Adrenal gland (tissue), 5 donors: Measurements from ENCODE around the gene PRKAB2.

ENCODE experiments used
- POLR2A ChIP-seq, 2 donors: fragments of 450-650 bp; IDR thresholded peaks; one replicate each; pipeline ENCODE4 v1.6.1; 2017; ENCODE audit warnings: antibody characterized with exemption in 2 of 2, mild to moderate bottlenecking in 2 of 2, moderate library complexity in 1 of 2
- TF ChIP-seq, protein P1 (sequence below), 6 experiments: fragments of 450-650 bp in 4 of 6; fragments of 200-600 bp in 2 of 6; sonication (generic) in 1 of 6; IDR thresholded peaks; 1 replicate in 5 of 6; 2 replicates in 1 of 6; pipeline versions ENCODE4 v1.5.1 to v1.8.0; 2016 to 2021; ENCODE audit warnings: antibody characterized with exemption in 6 of 6, mild to moderate bottlenecking in 2 of 6, moderate library complexity in 1 of 6
- donor health status: DM: no; HTN: no; CAD: no.

DNA sequence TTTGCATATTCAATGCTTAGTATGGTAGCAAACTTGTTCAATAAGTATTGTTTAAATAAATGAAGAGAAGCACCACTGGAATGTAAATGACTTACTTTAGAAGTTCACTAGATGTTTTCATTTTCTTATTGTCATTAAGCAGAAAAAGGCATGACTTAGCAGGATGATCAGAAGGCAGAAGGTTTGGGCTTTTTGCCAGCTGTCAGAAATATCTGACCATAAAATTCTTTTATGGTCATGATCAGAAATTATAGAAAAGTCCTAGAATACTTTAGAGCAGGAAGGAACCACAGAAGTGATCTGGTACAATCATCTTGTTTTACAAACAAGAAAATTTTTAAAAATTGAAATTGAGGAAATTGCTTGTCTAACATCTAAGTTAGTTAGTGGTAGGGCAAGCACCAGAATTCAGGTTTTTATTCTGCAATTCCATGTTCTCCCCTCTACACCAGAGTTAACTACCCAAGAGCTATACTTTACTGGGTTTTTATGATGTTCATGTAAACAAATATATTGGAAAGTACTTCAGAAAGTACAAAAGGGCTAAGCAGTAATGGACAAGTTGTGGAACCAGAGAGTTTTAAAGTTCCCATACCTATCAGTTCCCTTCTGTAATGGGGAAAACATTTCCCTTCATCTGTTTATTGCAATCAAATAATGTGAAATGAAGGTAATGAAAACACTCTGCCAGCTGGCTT lies 42.7 kb upstream of the PRKAB2 start:
- TF ChIP-seq, protein P1, sequence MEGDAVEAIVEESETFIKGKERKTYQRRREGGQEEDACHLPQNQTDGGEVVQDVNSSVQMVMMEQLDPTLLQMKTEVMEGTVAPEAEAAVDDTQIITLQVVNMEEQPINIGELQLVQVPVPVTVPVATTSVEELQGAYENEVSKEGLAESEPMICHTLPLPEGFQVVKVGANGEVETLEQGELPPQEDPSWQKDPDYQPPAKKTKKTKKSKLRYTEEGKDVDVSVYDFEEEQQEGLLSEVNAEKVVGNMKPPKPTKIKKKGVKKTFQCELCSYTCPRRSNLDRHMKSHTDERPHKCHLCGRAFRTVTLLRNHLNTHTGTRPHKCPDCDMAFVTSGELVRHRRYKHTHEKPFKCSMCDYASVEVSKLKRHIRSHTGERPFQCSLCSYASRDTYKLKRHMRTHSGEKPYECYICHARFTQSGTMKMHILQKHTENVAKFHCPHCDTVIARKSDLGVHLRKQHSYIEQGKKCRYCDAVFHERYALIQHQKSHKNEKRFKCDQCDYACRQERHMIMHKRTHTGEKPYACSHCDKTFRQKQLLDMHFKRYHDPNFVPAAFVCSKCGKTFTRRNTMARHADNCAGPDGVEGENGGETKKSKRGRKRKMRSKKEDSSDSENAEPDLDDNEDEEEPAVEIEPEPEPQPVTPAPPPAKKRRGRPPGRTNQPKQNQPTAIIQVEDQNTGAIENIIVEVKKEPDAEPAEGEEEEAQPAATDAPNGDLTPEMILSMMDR (IDR thresholded peaks at IDR 0.05): no peak
- TF ChIP-seq POLR2A (IDR thresholded peaks at IDR 0.05): no peak
